HepG2 (cell line): ENCODE results near the gene KCNH1. TPM values are rescaled to one million over a fixed set of nuclear protein-coding genes. Genes with fewer than 3 reads are reported as not detected.

Experiments used
- ATAC-seq: fragments of 200-7000 bp; cut with Tn5 transposase; 3 replicates; pipeline ENCODE4 v1.9.1; 2020; ENCODE audit warnings: mild to moderate bottlenecking, moderate library complexity
- BruUV-seq: library from RNA; stranded (reverse); fragments of 400-500 nt; replicated peaks from 2 replicates; lab custom pipeline; 2021; lab: Mats Ljungman, UMichigan
- CTCF ChIA-PET: fragments of 300-600 bp; formaldehyde crosslinking; extraction: SDS; loops from one replicate; lab custom pipeline; 2021; ENCODE audit warnings: low total read pairs, inconsistent platforms, low intra/inter-chr PET ratio; lab: Yijun Ruan, JAX
- POLR2A ChIA-PET: fragments of 350-600 bp; sonication (Branson Sonifier 250); formaldehyde crosslinking; loops from one replicate; lab custom pipeline; 2020; ENCODE audit warnings: antibody characterized with exemption, inconsistent platforms; lab: Yijun Ruan, JAX
- DNase-seq: peaks from one replicate; pipeline ENCODE4 v3.0.0-alpha.2; 2015; ENCODE audit warnings: low spot score
- FAIRE-seq: peaks from 3 replicates; lab custom pipeline; 2011; peaks lifted over from hg19 to GRCh38; lab: Jason Lieb, UNC
- H2AFZ ChIP-seq: one replicate; pipeline ENCODE4 v1.6.1; 2011; ENCODE audit warnings: low read length, inconsistent platforms
- H3K27ac ChIP-seq: fragments of 300-600 bp; 3 replicates; pipeline ENCODE4 v1.8.0; 2011; ENCODE audit warnings: mixed run types, mild to moderate bottlenecking, mixed read lengths, low read length, inconsistent platforms; ENCODE audit not compliant: insufficient read depth; ENCODE audit errors: extremely low read length
- H3K27me3 ChIP-seq, 2 experiments: fragments of 200-600 bp in 1 of 2; 2 replicates in 1 of 2; 3 replicates in 1 of 2; pipeline versions ENCODE4 v1.6.0 to v1.8.0; 2011; ENCODE audit warnings: low read length in 2 of 2, mild to moderate bottlenecking in 2 of 2, moderate library complexity in 2 of 2, inconsistent platforms in 1 of 2; ENCODE audit not compliant: insufficient read depth in 2 of 2, control insufficient read depth in 1 of 2
- H3K36me3 ChIP-seq, 2 experiments: fragments of 200-600 bp in 1 of 2; replicated peaks in 1 of 2; 2 replicates in 1 of 2; 3 replicates in 1 of 2; pipeline versions ENCODE4 v1.5.1 to v1.8.0; 2011; ENCODE audit warnings: low read length in 2 of 2, inconsistent platforms in 1 of 2; ENCODE audit not compliant: insufficient read depth in 2 of 2, control insufficient read depth in 1 of 2
- H3K4me1 ChIP-seq: 2 replicates; pipeline ENCODE4 v1.5.1; 2012; ENCODE audit warnings: low read length, inconsistent platforms; ENCODE audit not compliant: insufficient read depth
- H3K4me2 ChIP-seq: 2 replicates; pipeline ENCODE4 v1.6.0; 2011; ENCODE audit warnings: low read depth, low read length, inconsistent platforms
- H3K4me3 ChIP-seq, 3 experiments: fragments of 200-600 bp in 1 of 3; sonication (generic), shearing (Covaris generic) in 1 of 3; replicated peaks in 1 of 3; 2 replicates each; pipeline ENCODE4 v1.5.1; 2011 to 2016; ENCODE audit warnings: low read length in 3 of 3, inconsistent platforms in 2 of 3, low read depth in 2 of 3, mild to moderate bottlenecking in 2 of 3, control low read depth in 1 of 3, mixed read lengths in 1 of 3; ENCODE audit not compliant: insufficient read depth in 1 of 3
- H3K79me2 ChIP-seq: one replicate; pipeline ENCODE4 v1.6.1; 2011; ENCODE audit warnings: low read length, inconsistent platforms; ENCODE audit not compliant: insufficient read depth
- H3K9ac ChIP-seq: 2 replicates; pipeline ENCODE4 v1.6.0; 2011; ENCODE audit warnings: mild to moderate bottlenecking, low read depth, low read length, inconsistent platforms; ENCODE audit not compliant: insufficient read depth
- H3K9me3 ChIP-seq: 2 replicates; pipeline ENCODE4 v1.5.1; 2012; ENCODE audit warnings: mild to moderate bottlenecking, low read length
- H4K20me1 ChIP-seq: 2 replicates; pipeline ENCODE4 v1.6.0; 2011; ENCODE audit warnings: inconsistent platforms, mild to moderate bottlenecking, low read length, moderate library complexity; ENCODE audit not compliant: insufficient read depth
- BCLAF1 ChIP-seq: fragments of 450-650 bp; IDR thresholded peaks from 2 replicates; pipeline ENCODE4 v1.6.1; 2017; ENCODE audit warnings: mild to moderate bottlenecking
- TRAFD1 ChIP-seq: sonication (generic); formaldehyde crosslinking; IDR thresholded peaks from 2 replicates; pipeline ENCODE4 v1.5.1; 2020; ENCODE audit warnings: missing genetic modification reagents, mild to moderate bottlenecking, borderline replicate concordance
- YEATS4 ChIP-seq: sonication (generic); formaldehyde crosslinking; IDR thresholded peaks from 2 replicates; pipeline ENCODE4 v1.4.0; 2020; ENCODE audit warnings: missing genetic modification reagents, borderline replicate concordance
- WGBS: methylation state at CpG from one replicate; pipeline ENCODE4 v1.1.6; 2017; ENCODE audit warnings: low lambda C conversion rate; 5-methylcytosine and 5-hydroxymethylcytosine counted together
- in situ Hi-C: cut with HindIII; loops from 2 replicates; pipeline ENCODE4 v1.10.0; 2017; ENCODE audit warnings: low pct_unique_long_range_greater_than_20kb; ENCODE audit not compliant: extremely low pct_ligation_motif_present
- intact Hi-C: fragments of 100-400 bp; cut with micrococcal nuclease; formaldehyde crosslinking; loops from one replicate; pipeline ENCODE4 v1.10.0; 2022; ENCODE audit not compliant: unreplicated experiment
- polyA plus RNA-seq, 8 experiments: library from polyadenylated mRNA; depleted of rRNA in 3 of 8; stranded (reverse) in 7 of 8; unstranded in 1 of 8; fragments of >200 nt; fragmentation: Illumina TruSeq in 4 of 8; extraction: Trizol in 4 of 8; gene quantifications; 2 replicates each; pipeline versions ENCODE4 v1.2.1 to v1.2.3, GENCODE V29; 2011 to 2016; ENCODE audit warnings: low read depth in 4 of 8, missing spikeins in 1 of 8, mixed read lengths in 1 of 8; ENCODE audit not compliant: insufficient read depth in 1 of 8
- total RNA-seq, 5 experiments: library from RNA; depleted of rRNA; stranded (reverse); fragments of >200 nt; fragmentation: Illumina TruSeq; extraction: Trizol; gene quantifications; 2 replicates each; pipeline ENCODE4 v1.2.3, GENCODE V29; 2016; ENCODE audit warnings: low read depth in 1 of 5

KCNH1 gene
- total and polyA plus RNA-seq, 2 of the 13 experiments (the other 11 are each of a cell fraction or from before 2014, with no cell fraction given) = not detected

- TF ChIP-seq BCLAF1 (no peak), YEATS4 (CRISPR knock-in tag) (no peak)
- TF ChIP-seq, all 625 proteins: peak for 0
These were observed 500.8 kb downstream of the KCNH1 start (continued) for GRCh38 chr1:210633140-210633539.

- no peak for FAIRE-seq
- ATAC-seq = no peak
- no peaks in the 10 kb centered on the region for H3K79me2 ChIP-seq
- H4K20me1 ChIP-seq = no peaks in the 10 kb centered on the region
- H3K27ac ChIP-seq = no peak overlapping the region
- H3K4me3 ChIP-seq = no peak overlapping the region
- H3K4me2 ChIP-seq = no peak overlapping the region
- 0 out of 5 replicates have a peak, but pooled peaks cover 0 to 1% of the 10 kb centered on the region in 2 experiments for H3K27me3 ChIP-seq
- H2AFZ ChIP-seq = no peak overlapping the region
- ChIA-PET CTCF (no interaction called here), POLR2A (no interaction called here)
- no peak for DNase-seq
- H3K9me3 ChIP-seq = no peaks in the 10 kb centered on the region
- TF ChIP-seq TRAFD1 = no peak
- in situ Hi-C loops (no loop called here), intact Hi-C loops (no loop called here)
- BruUV-seq = no TSS peak
- 52% methylated on average over 3 of the region's 3 CpGs for WGBS
- no peaks in the 10 kb centered on the region for H3K4me1 ChIP-seq
- H3K9ac ChIP-seq = no peak overlapping the region
- H3K36me3 ChIP-seq = no peaks in the 10 kb centered on the region
These were observed 502.5 kb downstream of the KCNH1 start for GRCh38 chr1:210631399-210631798.
